Measurements from ENCODE around the gene COLEC11.

DNA sequence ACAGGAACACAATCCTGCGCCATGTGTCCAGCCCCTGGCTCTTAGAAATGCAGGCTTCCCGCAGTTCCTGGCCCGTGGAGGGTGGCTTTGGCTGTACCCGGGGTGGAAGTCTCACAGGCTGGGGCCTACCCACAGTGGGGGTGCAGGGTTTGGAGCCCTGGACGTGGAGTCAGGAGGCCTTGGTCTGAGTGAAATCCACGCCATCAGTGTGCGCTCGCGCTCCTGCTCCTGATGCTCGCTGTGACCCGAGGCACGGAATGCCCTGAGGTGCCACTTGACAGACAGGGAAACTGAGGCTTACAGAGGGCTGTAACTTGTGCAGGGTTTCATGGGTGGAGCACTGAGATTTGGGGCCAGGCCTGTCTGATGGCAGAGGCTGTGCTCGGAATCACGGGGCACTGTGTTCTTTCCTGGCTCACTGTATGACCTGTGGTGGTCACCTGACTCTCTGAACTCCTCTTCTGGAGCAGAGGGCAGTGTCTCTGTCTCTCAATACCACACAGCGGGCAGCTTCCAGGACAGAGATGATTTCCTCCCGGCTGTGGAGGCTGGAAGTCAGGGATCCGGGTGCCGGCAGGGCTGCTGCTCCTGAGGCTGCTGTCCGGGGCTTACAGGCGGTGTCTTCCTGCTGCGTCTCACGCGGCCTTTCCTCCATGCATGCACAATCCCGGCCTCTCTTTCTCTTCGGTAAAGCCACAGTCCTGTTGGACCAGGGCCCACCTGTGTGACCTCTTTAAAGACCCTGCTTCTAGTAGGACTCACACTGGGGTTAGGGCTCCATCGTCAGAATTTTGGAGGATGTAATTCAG lies 37.1 kb downstream of the COLEC11 start:
- TF ChIP-seq CTCF (IDR thresholded peaks at IDR 0.05) (no peak), POLR2A (IDR thresholded peaks at IDR 0.05; ENCODE audit: low read length) (no peak), CEBPB (IDR thresholded peaks at IDR 0.05) (no peak), MYC (IDR thresholded peaks at IDR 0.05; ENCODE audit: borderline replicate concordance, low read length) (no peak), EHMT2 (IDR thresholded peaks at IDR 0.05; ENCODE audit: low read depth) (no peak)
